ENCODE data around the gene CEND1.

- TF ChIP-seq CTCF (IDR thresholded peaks at IDR 0.05) (no peak), POLR2A (IDR thresholded peaks at IDR 0.05) (no peak)
These were observed 4.3 kb upstream of the CEND1 start for GRCh38 chr11:794013-794765.

All from thyroid gland (tissue), 4 donors.